Mesenchymal stem cell (in vitro differentiated cells and primary cell): ENCODE results near the gene FIP1L1.

Experiments used
- DNase-seq: peaks from one replicate; pipeline ENCODE4 v3.0.0-alpha.2; 2013
- H2AFZ ChIP-seq: one replicate; pipeline ENCODE4 v1.6.1; 2013; ENCODE audit warnings: low read depth, mild to moderate bottlenecking, control low read depth, inconsistent platforms, low read length, moderate library complexity
- H2AK5ac ChIP-seq: 2 replicates; pipeline ENCODE4 v1.6.1; 2013; ENCODE audit warnings: low read length, moderate library complexity, mild to moderate bottlenecking, inconsistent platforms; ENCODE audit not compliant: severe bottlenecking
- H2BK120ac ChIP-seq: one replicate; pipeline ENCODE4 v1.6.1; 2013; ENCODE audit warnings: low read depth, mild to moderate bottlenecking, inconsistent platforms, low read length, moderate library complexity
- H2BK12ac ChIP-seq, 2 experiments: one replicate each; pipeline ENCODE4 v1.6.1; 2013; ENCODE audit warnings: inconsistent platforms in 2 of 2, low read length in 2 of 2, mild to moderate bottlenecking in 2 of 2, moderate library complexity in 2 of 2, control low read depth in 1 of 2
- H2BK15ac ChIP-seq: one replicate; pipeline ENCODE4 v1.6.1; 2013; ENCODE audit warnings: mild to moderate bottlenecking, low read depth, inconsistent platforms; ENCODE audit not compliant: poor library complexity, severe bottlenecking
- H2BK5ac ChIP-seq: 2 replicates; pipeline ENCODE4 v1.6.1; 2013; ENCODE audit warnings: low read depth, mild to moderate bottlenecking, low read length, control low read depth, inconsistent platforms; ENCODE audit not compliant: poor library complexity, severe bottlenecking
- H3K14ac ChIP-seq, 2 experiments: one replicate each; pipeline ENCODE4 v1.6.1; 2013; ENCODE audit warnings: inconsistent platforms in 2 of 2, low read length in 2 of 2, control low read depth in 1 of 2, mild to moderate bottlenecking in 1 of 2, moderate library complexity in 1 of 2
- H3K18ac ChIP-seq, 2 experiments: one replicate each; pipeline ENCODE4 v1.6.1; 2013; ENCODE audit warnings: inconsistent platforms in 2 of 2, low read length in 2 of 2, control low read depth in 1 of 2, low read depth in 1 of 2, mild to moderate bottlenecking in 1 of 2
- H3K23ac ChIP-seq, 2 experiments: one replicate each; pipeline ENCODE4 v1.6.1; 2013; ENCODE audit warnings: inconsistent platforms in 2 of 2, low read length in 2 of 2, mild to moderate bottlenecking in 2 of 2, moderate library complexity in 2 of 2, control low read depth in 1 of 2
- H3K27ac ChIP-seq: 2 replicates; pipeline ENCODE4 v1.5.1; 2013; ENCODE audit warnings: mild to moderate bottlenecking, moderate library complexity, low read length, control low read depth, inconsistent platforms; ENCODE audit not compliant: poor library complexity, severe bottlenecking
- H3K27me3 ChIP-seq, 2 experiments: 2 replicates each; pipeline versions ENCODE4 v1.6.1 to v1.7.0; 2013; ENCODE audit warnings: low read length in 2 of 2, mild to moderate bottlenecking in 2 of 2, moderate library complexity in 2 of 2, control low read depth in 1 of 2, inconsistent platforms in 1 of 2; ENCODE audit not compliant: control insufficient read depth in 1 of 2, insufficient read depth in 1 of 2
- H3K36me3 ChIP-seq, 2 experiments: 2 replicates each; pipeline versions ENCODE4 v1.6.1 to v1.7.0; 2013; ENCODE audit warnings: low read length in 2 of 2, control low read depth in 1 of 2, inconsistent platforms in 1 of 2, low read depth in 1 of 2, mild to moderate bottlenecking in 1 of 2; ENCODE audit not compliant: insufficient read depth in 2 of 2, control insufficient read depth in 1 of 2
- H3K4ac ChIP-seq, 2 experiments: one replicate each; pipeline ENCODE4 v1.6.1; 2013; ENCODE audit warnings: inconsistent platforms in 2 of 2, low read length in 2 of 2, mild to moderate bottlenecking in 2 of 2, moderate library complexity in 2 of 2, control low read depth in 1 of 2, low read depth in 1 of 2
- H3K4me1 ChIP-seq: 2 replicates; pipeline ENCODE4 v1.6.1; 2013; ENCODE audit warnings: low read depth, low read length, control low read depth; ENCODE audit not compliant: control insufficient read depth, insufficient read depth
- H3K4me2 ChIP-seq: 2 replicates; pipeline ENCODE4 v1.6.1; 2013; ENCODE audit warnings: low read length, mild to moderate bottlenecking, inconsistent platforms; ENCODE audit not compliant: poor library complexity, severe bottlenecking
- H3K4me3 ChIP-seq, 2 experiments: 2 replicates each; pipeline versions ENCODE4 v1.5.1 to v1.7.0; 2013; ENCODE audit warnings: low read length in 2 of 2, mild to moderate bottlenecking in 2 of 2, control low read depth in 1 of 2, low read depth in 1 of 2; ENCODE audit not compliant: insufficient read depth in 1 of 2
- H3K79me1 ChIP-seq: replicated peaks from 2 replicates; pipeline ENCODE4 v1.6.1; 2013; ENCODE audit warnings: mild to moderate bottlenecking, control low read depth, low read length, inconsistent platforms; ENCODE audit not compliant: poor library complexity, severe bottlenecking
- H3K9ac ChIP-seq: 2 replicates; pipeline ENCODE4 v1.7.0; 2013; ENCODE audit warnings: mild to moderate bottlenecking, low read length, moderate library complexity
- H3K9me3 ChIP-seq: 2 replicates; pipeline ENCODE4 v1.7.0; 2013; ENCODE audit warnings: mild to moderate bottlenecking, low read length; ENCODE audit not compliant: control insufficient read depth
- H4K8ac ChIP-seq: one replicate; pipeline ENCODE4 v1.6.1; 2013; ENCODE audit warnings: inconsistent platforms, mild to moderate bottlenecking, low read length, moderate library complexity
- H4K91ac ChIP-seq: one replicate; pipeline ENCODE4 v1.6.1; 2013; ENCODE audit warnings: mild to moderate bottlenecking, low read length, inconsistent platforms
- WGBS: methylation state at CpG from one replicate; pipeline ENCODE4 v1.1.7; 2013; ENCODE audit warnings: mixed read lengths; 5-methylcytosine and 5-hydroxymethylcytosine counted together

Gene FIP1L1

DNA sequence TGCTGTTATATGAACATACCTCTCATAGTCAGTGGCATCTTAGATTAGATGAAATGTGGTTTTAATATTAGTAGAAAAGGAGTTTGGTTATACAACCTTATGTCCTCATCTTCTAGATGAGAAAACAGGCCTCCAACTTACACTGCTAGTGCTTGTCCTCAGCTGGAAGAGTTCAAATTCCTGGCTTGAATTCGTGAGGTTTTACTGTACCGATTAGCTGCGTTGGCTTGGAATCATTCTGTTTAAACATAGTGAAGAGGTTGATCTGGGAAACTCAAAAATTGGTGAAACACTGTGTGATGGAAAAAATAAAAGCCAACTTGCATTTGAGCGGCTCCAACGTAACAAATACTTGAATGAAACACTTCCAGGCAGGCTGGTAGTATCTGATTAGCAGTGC lies 132.9 kb downstream of the FIP1L1 start:
- Histone ChIP-seq H3K14ac (no peak overlapping the region), H2BK5ac (no peak overlapping the region), H3K4me3 (no peak overlapping the region), H3K4me2 (no peak overlapping the region), H4K8ac (no peak overlapping the region), H3K9ac (peak overlapping the region; percentile 26), H3K9me3 (no peaks in the 10 kb centered on the region), H3K27me3 (no peaks in the 10 kb centered on the region), H2BK15ac (no peak overlapping the region), H3K4me1 (peaks cover 3% of the 10 kb centered on the region), H2AK5ac (no peak overlapping the region), H2BK12ac (no peak overlapping the region), H3K36me3 (no peaks in the 10 kb centered on the region), H2AFZ (no peak overlapping the region), H3K18ac (no peak overlapping the region), H2BK120ac (no peak overlapping the region), H3K23ac (no peak overlapping the region), H4K91ac (no peak overlapping the region), H3K27ac (no peak overlapping the region), H3K79me1 (no peaks in the 10 kb centered on the region), H3K4ac (no peak overlapping the region)
- no peak for DNase-seq
- 43% methylated on average over 4 of the region's 5 CpGs for WGBS
